Kidney capillary endothelial cell (primary cell): Measurements from ENCODE around the gene VMO1.
A peak's percentile ranks its signal among the peaks of the same experiment; 100 is the strongest.

Experiments
- DNase-seq: peaks from one replicate; pipeline ENCODE4 v3.0.0-alpha.2; 2018; ENCODE audit warnings: low spot score

The VMO1 gene

GRCh38 chr17:4753392-4753791, 32.8 kb downstream of the VMO1 start:
- DNase-seq: no peak

- no peak for DNase-seq
Measured at GRCh38 chr17:4751932-4752331, 34.2 kb downstream of the VMO1 start.

GRCh38 chr17:4750606-4751005, 35.6 kb downstream of the VMO1 start:
- no peak for DNase-seq

- DNase-seq: no peak
Measured at GRCh38 chr17:4748686-4749085, 37.5 kb downstream of the VMO1 start.

- peak; percentile 63 for DNase-seq
Measured at GRCh38 chr17:4747847-4748246, 38.3 kb downstream of the VMO1 start.

- DNase-seq: no peak
Measured at GRCh38 chr17:4744999-4745969, 40.9 kb downstream of the VMO1 start.

- DNase-seq: no peak
Measured at GRCh38 chr17:4743898-4744297, 42.3 kb downstream of the VMO1 start.

GRCh38 chr17:4743216-4743615, 42.9 kb downstream of the VMO1 start:
- DNase-seq: no peak

GRCh38 chr17:4742629-4743028, 43.5 kb downstream of the VMO1 start:
- no peak for DNase-seq

GRCh38 chr17:4742133-4742532, 44.0 kb downstream of the VMO1 start:
- no peak for DNase-seq

GRCh38 chr17:4741544-4741943, 44.6 kb downstream of the VMO1 start:
- DNase-seq: no peak

GRCh38 chr17:4740584-4740983, 45.6 kb downstream of the VMO1 start:
- DNase-seq: no peak

- DNase-seq: no peak
Measured at GRCh38 chr17:4740025-4740351, 46.2 kb downstream of the VMO1 start.

GRCh38 chr17:4739122-4740024, 46.8 kb downstream of the VMO1 start, which contains the start of the genes CXCL16 and ZMYND15:
Gene CXCL16 (minus strand): TSS chr17:4739928. CDS start chr17:4739339, 589 bp downstream.
Gene ZMYND15 (plus strand): TSS chr17:4739833. CDS start chr17:4740549, 716 bp downstream.
- DNase-seq: no peak

- no peak for DNase-seq
Measured at GRCh38 chr17:4738136-4739121, 47.7 kb downstream of the VMO1 start.

GRCh38 chr17:4735876-4736651, 50.1 kb downstream of the VMO1 start:
- peak; percentile 56 for DNase-seq
